A673 (cell line): Measurements from ENCODE around the gene AKAP6. TPM values are rescaled to one million over a fixed set of nuclear protein-coding genes. Genes with fewer than 3 reads are reported as not detected.
A peak's percentile ranks its signal among the peaks of the same experiment; 100 is the strongest.

ENCODE experiments used
- BruUV-seq: library from RNA; stranded (reverse); fragments of 400-500 nt; replicated peaks from 2 replicates; lab custom pipeline; 2021; lab: Mats Ljungman, UMichigan
- CTCF ChIA-PET: fragments of 300-600 bp; sonication (Branson Sonifier 250); formaldehyde crosslinking; loops from one replicate; lab custom pipeline; 2022; ENCODE audit warnings: antibody characterized with exemption; lab: Charles Lee
- POLR2A ChIA-PET: fragments of 300-600 bp; sonication (Branson Sonifier 250); formaldehyde crosslinking; loops from one replicate; lab custom pipeline; 2022; ENCODE audit warnings: antibody characterized with exemption; ENCODE audit not compliant: low non-redundant PET; lab: Charles Lee
- DNase-seq: peaks from one replicate; pipeline ENCODE4 v3.0.0-alpha.2; 2015; ENCODE audit warnings: low spot score
- H3K27ac ChIP-seq: fragments of 200-600 bp; sonication (generic); 2 replicates; pipeline ENCODE4 v1.5.1; 2016; ENCODE audit warnings: mixed run types, low read depth, mild to moderate bottlenecking, mixed read lengths, antibody characterized with exemption, low read length; ENCODE audit not compliant: poor library complexity, severe bottlenecking
- H3K27me3 ChIP-seq: fragments of 200-600 bp; sonication (generic); replicated peaks from 2 replicates; pipeline ENCODE4 v1.6.1; 2017; ENCODE audit warnings: mixed run types, low read depth, mild to moderate bottlenecking, mixed read lengths, antibody characterized with exemption, low read length; ENCODE audit not compliant: insufficient read depth, poor library complexity
- H3K36me3 ChIP-seq: fragments of 200-600 bp; sonication (generic); 2 replicates; pipeline ENCODE4 v1.6.1; 2016; ENCODE audit warnings: mixed run types, mild to moderate bottlenecking, mixed read lengths, antibody characterized with exemption, low read length; ENCODE audit not compliant: insufficient read depth, poor library complexity, severe bottlenecking
- H3K4me1 ChIP-seq: fragments of 200-600 bp; sonication (generic); 2 replicates; pipeline ENCODE4 v1.6.1; 2017; ENCODE audit warnings: mixed run types, mild to moderate bottlenecking, mixed read lengths, antibody characterized with exemption, low read length; ENCODE audit not compliant: insufficient read depth, poor library complexity, severe bottlenecking
- H3K4me3 ChIP-seq: fragments of 200-600 bp; sonication (generic); 2 replicates; pipeline ENCODE4 v1.5.1; 2016; ENCODE audit warnings: low read depth, mixed run types, mild to moderate bottlenecking, mixed read lengths, low read length; ENCODE audit not compliant: poor library complexity, severe bottlenecking
- H3K9me3 ChIP-seq: fragments of 200-600 bp; sonication (generic); 2 replicates; pipeline ENCODE4 v1.6.1; 2016; ENCODE audit warnings: mixed run types, low read depth, mild to moderate bottlenecking, mixed read lengths, antibody characterized with exemption, low read length; ENCODE audit not compliant: poor library complexity, severe bottlenecking
- EZH2 ChIP-seq: fragments of 200-600 bp; sonication (generic); IDR thresholded peaks from 2 replicates; pipeline ENCODE4 v1.6.1; 2017; ENCODE audit warnings: borderline replicate concordance, low read depth, mild to moderate bottlenecking, mixed read lengths, antibody characterized with exemption, low read length; ENCODE audit not compliant: poor library complexity, severe bottlenecking
- intact Hi-C: fragments of 100-400 bp; cut with micrococcal nuclease; formaldehyde crosslinking; loops from one replicate; pipeline ENCODE4 v1.10.0; 2022; ENCODE audit not compliant: unreplicated experiment
- total RNA-seq: library from RNA; stranded (reverse); gene quantifications from 2 replicates; pipeline ENCODE4 v1.2.3, GENCODE V29; 2021
- TF ChIP-seq, protein P1 (sequence below): fragments of 300-800, 200-600 bp; sonication (generic); conservative IDR thresholded peaks from 2 replicates; pipeline ENCODE4 v1.5.1; 2017; ENCODE audit warnings: low read depth, mild to moderate bottlenecking, antibody characterized with exemption, low read length, moderate library complexity, mixed read lengths

The AKAP6 gene
- total RNA-seq, 1 experiment from 2014 or later, result 0.73 TPM

DNA sequence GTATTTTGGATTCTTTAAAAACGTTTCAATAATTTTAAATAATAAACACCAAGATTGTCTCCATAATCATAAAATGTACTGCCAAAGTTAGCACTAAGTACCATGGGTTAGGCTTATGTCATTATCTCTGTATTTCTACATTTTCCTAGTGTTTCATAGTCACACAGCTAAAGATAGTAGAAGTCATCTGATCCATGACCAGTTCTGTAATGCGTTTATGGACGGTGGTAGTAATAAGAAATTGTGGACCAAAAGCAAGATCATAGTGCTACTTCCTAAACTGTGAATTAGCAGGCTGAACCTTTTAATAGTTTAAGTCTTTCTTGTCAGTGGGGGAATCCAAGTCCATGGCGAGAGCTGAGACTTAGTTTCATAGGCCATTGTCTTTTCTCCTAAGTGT is 142.1 kb downstream of the AKAP6 start:
- DNase-seq, result no peak
- no peaks in the 10 kb centered on the region for H3K9me3 ChIP-seq
- H3K4me3 ChIP-seq, result no peak overlapping the region
- TF ChIP-seq, protein P1, sequence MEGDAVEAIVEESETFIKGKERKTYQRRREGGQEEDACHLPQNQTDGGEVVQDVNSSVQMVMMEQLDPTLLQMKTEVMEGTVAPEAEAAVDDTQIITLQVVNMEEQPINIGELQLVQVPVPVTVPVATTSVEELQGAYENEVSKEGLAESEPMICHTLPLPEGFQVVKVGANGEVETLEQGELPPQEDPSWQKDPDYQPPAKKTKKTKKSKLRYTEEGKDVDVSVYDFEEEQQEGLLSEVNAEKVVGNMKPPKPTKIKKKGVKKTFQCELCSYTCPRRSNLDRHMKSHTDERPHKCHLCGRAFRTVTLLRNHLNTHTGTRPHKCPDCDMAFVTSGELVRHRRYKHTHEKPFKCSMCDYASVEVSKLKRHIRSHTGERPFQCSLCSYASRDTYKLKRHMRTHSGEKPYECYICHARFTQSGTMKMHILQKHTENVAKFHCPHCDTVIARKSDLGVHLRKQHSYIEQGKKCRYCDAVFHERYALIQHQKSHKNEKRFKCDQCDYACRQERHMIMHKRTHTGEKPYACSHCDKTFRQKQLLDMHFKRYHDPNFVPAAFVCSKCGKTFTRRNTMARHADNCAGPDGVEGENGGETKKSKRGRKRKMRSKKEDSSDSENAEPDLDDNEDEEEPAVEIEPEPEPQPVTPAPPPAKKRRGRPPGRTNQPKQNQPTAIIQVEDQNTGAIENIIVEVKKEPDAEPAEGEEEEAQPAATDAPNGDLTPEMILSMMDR, result no peak
- TF ChIP-seq EZH2, result no peak
- no peaks in the 10 kb centered on the region for H3K27me3 ChIP-seq
- no peak overlapping the region for H3K27ac ChIP-seq
- CTCF ChIA-PET, result no interaction called here
- POLR2A ChIA-PET, result no interaction called here
- no TSS peak for BruUV-seq
- H3K4me1 ChIP-seq, result peaks cover 11% of the 10 kb centered on the region
- intact Hi-C loops, result no loop called here
- H3K36me3 ChIP-seq, result no peaks in the 10 kb centered on the region

DNA sequence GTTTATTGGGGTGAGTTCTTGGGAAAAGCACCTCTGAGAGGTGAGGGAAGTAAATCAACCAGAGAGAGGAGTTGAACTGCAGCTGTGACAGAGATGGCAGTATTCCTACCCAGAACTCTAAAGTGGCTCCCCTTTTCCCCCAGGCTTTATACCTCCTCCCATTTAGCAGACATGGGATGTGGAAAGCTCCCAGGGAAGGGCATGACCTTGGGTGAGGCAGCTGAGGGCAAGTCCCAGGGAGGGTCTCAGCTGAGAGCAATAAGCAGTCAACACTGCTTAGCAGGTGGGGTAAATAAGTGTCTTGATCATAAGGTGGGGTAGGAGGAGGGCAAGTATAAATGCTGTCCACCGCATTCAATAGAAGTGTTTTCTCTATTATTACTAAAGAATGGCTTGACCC is 143.0 kb downstream of the AKAP6 start:
- POLR2A ChIA-PET, result no interaction called here
- Histone ChIP-seq H3K4me3 (no peak overlapping the region), H3K36me3 (no peaks in the 10 kb centered on the region), H3K27ac (no peak overlapping the region), H3K9me3 (no peaks in the 10 kb centered on the region), H3K4me1 (peaks cover 11% of the 10 kb centered on the region), H3K27me3 (no peaks in the 10 kb centered on the region)
- no peak for TF ChIP-seq EZH2
- TF ChIP-seq, protein P1, result no peak
- intact Hi-C loops, result no loop called here
- CTCF ChIA-PET, result no interaction called here
- no TSS peak for BruUV-seq
- DNase-seq, result no peak

DNA sequence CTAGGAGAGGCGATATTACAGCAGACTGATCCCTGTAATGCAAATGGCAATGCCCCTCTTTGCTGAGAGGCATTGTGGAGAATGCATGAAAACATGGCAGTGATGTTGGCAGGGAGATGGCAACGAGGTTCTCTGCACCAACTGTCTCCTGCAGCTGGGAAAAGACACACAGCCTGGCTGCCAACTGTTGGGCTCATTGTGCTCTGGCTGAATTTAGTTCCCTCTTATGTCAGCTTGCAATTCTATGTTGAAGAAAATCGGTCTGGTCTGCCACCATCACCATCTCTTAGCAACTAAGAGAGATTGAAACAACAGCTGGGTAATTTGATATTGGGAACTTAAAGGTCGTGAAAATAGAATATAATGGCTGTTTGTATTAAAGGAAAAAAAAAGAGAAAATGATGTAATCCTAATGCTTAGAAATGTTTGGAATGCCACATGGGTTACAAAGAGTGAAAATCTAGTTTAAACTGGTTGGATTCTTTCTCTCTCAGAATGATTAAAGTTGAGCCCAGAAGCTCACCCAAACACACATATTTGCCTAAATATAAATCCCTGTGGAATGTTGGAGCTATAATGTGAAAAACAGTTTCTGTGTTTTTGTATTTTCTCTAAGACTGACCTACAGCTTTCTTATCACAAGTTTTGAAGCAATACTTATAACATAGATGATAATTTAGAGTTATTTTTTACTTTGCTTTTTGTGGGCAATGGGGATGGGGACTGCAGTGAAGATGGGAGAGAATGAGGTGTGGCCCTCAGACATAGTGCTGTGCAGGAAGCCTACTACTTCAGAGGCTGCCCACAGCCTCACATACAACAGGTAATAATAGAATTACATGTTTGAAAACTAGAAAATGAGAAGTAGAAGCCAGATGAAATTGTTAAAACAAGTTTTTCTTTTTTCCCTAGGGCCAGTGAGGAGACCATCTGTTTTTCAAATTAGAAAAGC is 143.7 kb downstream of the AKAP6 start:
- BruUV-seq, result no TSS peak
- Histone ChIP-seq H3K27ac (no peak overlapping the region), H3K9me3 (no peaks in the 10 kb centered on the region), H3K36me3 (no peaks in the 10 kb centered on the region), H3K4me1 (peaks cover 11% of the 10 kb centered on the region), H3K27me3 (no peaks in the 10 kb centered on the region), H3K4me3 (no peak overlapping the region)
- ChIA-PET CTCF (interaction anchor here (0.7 kb wide), 1 partner anchor 160 kb away, joined by 3 read pairs; no protein-coding TSS in a partner anchor), POLR2A (no interaction called here)
- intact Hi-C loops, result no loop called here
- DNase-seq, result peak; percentile 12
- TF ChIP-seq, protein P1, result no peak
- TF ChIP-seq EZH2, result no peak
